BJ (cell line): ENCODE data around the gene TSPAN11. TPM values are rescaled to one million over a fixed set of nuclear protein-coding genes. Genes with fewer than 3 reads are reported as not detected.

Source experiments
- CTCF ChIA-PET: fragments of 350-600 bp; formaldehyde crosslinking; extraction: SDS; loops from one replicate; lab custom pipeline; 2021; ENCODE audit warnings: antibody characterized with exemption, inconsistent platforms; lab: Yijun Ruan, JAX
- POLR2A ChIA-PET: fragments of 300-600 bp; sonication (Branson Sonifier 250); formaldehyde crosslinking; extraction: SDS; loops from one replicate; lab custom pipeline; 2021; ENCODE audit warnings: antibody characterized with exemption; lab: Charles Lee
- DNase-seq: peaks from one replicate; pipeline ENCODE4 v3.0.0-alpha.2; 2011; ENCODE audit warnings: low read depth
- H3K27me3 ChIP-seq: 2 replicates; pipeline ENCODE4 v1.6.0; 2011; ENCODE audit warnings: low read length; ENCODE audit not compliant: control insufficient read depth, insufficient read depth
- H3K36me3 ChIP-seq: 2 replicates; pipeline ENCODE4 v1.5.1; 2011; ENCODE audit warnings: low read length; ENCODE audit not compliant: control insufficient read depth, insufficient read depth
- H3K4me3 ChIP-seq: 2 replicates; pipeline ENCODE4 v1.5.1; 2011; ENCODE audit warnings: low read depth, mild to moderate bottlenecking, control low read depth, low read length
- polyA plus RNA-seq: library from polyadenylated mRNA; depleted of rRNA; stranded (reverse); fragments of >200 nt; gene quantifications from 2 replicates; pipeline ENCODE4 v1.2.3, GENCODE V29; 2011
- TF ChIP-seq, protein P1 (sequence below): IDR thresholded peaks from 2 replicates; pipeline ENCODE4 v1.5.1; 2011; ENCODE audit warnings: low read depth, mild to moderate bottlenecking, control low read depth, inconsistent platforms, low read length, moderate library complexity; ENCODE audit not compliant: insufficient read depth

Gene TSPAN11
- polyA plus RNA-seq, 1 experiment, result 0.64 TPM

- no peaks in the 10 kb centered on the region; the same call in 1 of the 2 replicates for H3K27me3 ChIP-seq
- CTCF ChIA-PET, result no interaction called here
- H3K36me3 ChIP-seq, result no peaks in the 10 kb centered on the region
- POLR2A ChIA-PET, result no interaction called here
- H3K4me3 ChIP-seq, result no peak overlapping the region
- TF ChIP-seq, protein P1, sequence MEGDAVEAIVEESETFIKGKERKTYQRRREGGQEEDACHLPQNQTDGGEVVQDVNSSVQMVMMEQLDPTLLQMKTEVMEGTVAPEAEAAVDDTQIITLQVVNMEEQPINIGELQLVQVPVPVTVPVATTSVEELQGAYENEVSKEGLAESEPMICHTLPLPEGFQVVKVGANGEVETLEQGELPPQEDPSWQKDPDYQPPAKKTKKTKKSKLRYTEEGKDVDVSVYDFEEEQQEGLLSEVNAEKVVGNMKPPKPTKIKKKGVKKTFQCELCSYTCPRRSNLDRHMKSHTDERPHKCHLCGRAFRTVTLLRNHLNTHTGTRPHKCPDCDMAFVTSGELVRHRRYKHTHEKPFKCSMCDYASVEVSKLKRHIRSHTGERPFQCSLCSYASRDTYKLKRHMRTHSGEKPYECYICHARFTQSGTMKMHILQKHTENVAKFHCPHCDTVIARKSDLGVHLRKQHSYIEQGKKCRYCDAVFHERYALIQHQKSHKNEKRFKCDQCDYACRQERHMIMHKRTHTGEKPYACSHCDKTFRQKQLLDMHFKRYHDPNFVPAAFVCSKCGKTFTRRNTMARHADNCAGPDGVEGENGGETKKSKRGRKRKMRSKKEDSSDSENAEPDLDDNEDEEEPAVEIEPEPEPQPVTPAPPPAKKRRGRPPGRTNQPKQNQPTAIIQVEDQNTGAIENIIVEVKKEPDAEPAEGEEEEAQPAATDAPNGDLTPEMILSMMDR, result no peak
- DNase-seq, result no peak
Measured at GRCh38 chr12:31008241-31008761, 81.8 kb downstream of the TSPAN11 start.

GRCh38 chr12:31008961-31009840 is 82.7 kb downstream of the TSPAN11 start:
- POLR2A ChIA-PET, result no interaction called here
- Histone ChIP-seq H3K4me3 (no peak overlapping the region), H3K36me3 (no peaks in the 10 kb centered on the region), H3K27me3 (no peaks in the 10 kb centered on the region; the same call in 1 of the 2 replicates)
- TF ChIP-seq, protein P1, result no peak
- DNase-seq, result no peak
- CTCF ChIA-PET, result no interaction called here

GRCh38 chr12:31009976-31010375 is 83.4 kb downstream of the TSPAN11 start:
- TF ChIP-seq, protein P1, result no peak
- DNase-seq, result no peak
- H3K4me3 ChIP-seq, result no peak overlapping the region
- ChIA-PET POLR2A (no interaction called here), CTCF (interaction anchor here (4.2 kb wide), 1 partner anchor 13 kb away, joined by 15 read pairs; no protein-coding TSS in a partner anchor)
- no peaks in the 10 kb centered on the region; the same call in 1 of the 2 replicates for H3K27me3 ChIP-seq
- no peaks in the 10 kb centered on the region for H3K36me3 ChIP-seq

- H3K27me3 ChIP-seq, result no peaks in the 10 kb centered on the region; the same call in 1 of the 2 replicates
- TF ChIP-seq, protein P1, result no peak
- ChIA-PET POLR2A (no interaction called here), CTCF (interaction anchor here (0.7 to 4.2 kb wide), 6 partner anchors 11 to 182 kb away, joined by 3 to 15 read pairs (median 4); no protein-coding TSS in a partner anchor)
- no peak overlapping the region for H3K4me3 ChIP-seq
- H3K36me3 ChIP-seq, result no peaks in the 10 kb centered on the region
- DNase-seq, result no peak
Measured at GRCh38 chr12:31011336-31011735, 84.8 kb downstream of the TSPAN11 start.
